ENCODE measurements around the gene HAPSTR1. TPM values are rescaled to one million over a fixed set of nuclear protein-coding genes. Genes with fewer than 3 reads are reported as not detected.

Gene HAPSTR1
- total and polyA plus RNA-seq, 2 of the 13 experiments (the other 11 are each of a cell fraction or from before 2014, with no cell fraction given), result 25.2 to 83.2 TPM

- in situ Hi-C loops (cut with HindIII; ENCODE audit: extremely low pct_ligation_motif_present, low pct_unique_long_range_greater_than_20kb), result no loop called here
- Histone ChIP-seq H3K27me3 (ENCODE audit: control insufficient read depth in 1 of 2, insufficient read depth in 2 of 2, low read length in 2 of 2) (peaks cover 0 to 13% of the 10 kb centered on the region in 2 experiments; a peak in 4 of 5 replicates), H3K4me1 (ENCODE audit: insufficient read depth, low read length) (peaks cover 33% of the 10 kb centered on the region), H4K20me1 (ENCODE audit: insufficient read depth, low read length) (no peaks in the 10 kb centered on the region), H3K9ac (ENCODE audit: insufficient read depth, low read depth, low read length) (no peak overlapping the region), H3K79me2 (ENCODE audit: insufficient read depth, low read length) (no peaks in the 10 kb centered on the region), H2AFZ (ENCODE audit: low read length) (no peak overlapping the region), H3K4me2 (ENCODE audit: low read depth, low read length) (no peak overlapping the region), H3K4me3 (replicated peaks in 1 of 3; ENCODE audit: insufficient read depth in 1 of 3, low read depth in 2 of 3, low read length in 3 of 3) (no peak overlapping the region), H3K9me3 (ENCODE audit: low read length) (no peaks in the 10 kb centered on the region), H3K27ac (ENCODE audit: extremely low read length, insufficient read depth, low read length) (no peak overlapping the region), H3K36me3 (replicated peaks in 1 of 2; ENCODE audit: control insufficient read depth in 1 of 2, insufficient read depth in 2 of 2, low read length in 2 of 2) (no peaks in the 10 kb centered on the region)
- ChIA-PET CTCF (ENCODE audit: low intra/inter-chr PET ratio, low total read pairs) (no interaction called here), POLR2A (interaction anchor here (1.0 kb wide), 1 partner anchor 37 kb away, joined by 3 read pairs; the partner anchor contains the start of gene HAPSTR1)
- TF ChIP-seq USF2 (IDR thresholded peaks at IDR 0.05; ENCODE audit: low read depth, low read length), result no peak
- TF ChIP-seq USF2 (CRISPR knock-in tag; IDR thresholded peaks at IDR 0.05; ENCODE audit: borderline replicate concordance), result peak; percentile 37; the same call in 1 of the 2 replicates
- TF ChIP-seq ZSCAN5A (CRISPR knock-in tag; IDR thresholded peaks at IDR 0.05; ENCODE audit: borderline replicate concordance), result no peak
- no peak for TF ChIP-seq ZNF646 (CRISPR knock-in tag; IDR thresholded peaks at IDR 0.05)
- BruUV-seq (replicated peaks), result no TSS peak
- FAIRE-seq, result no peak
- intact Hi-C loops (cut with micrococcal nuclease; ENCODE audit: unreplicated experiment), result no loop called here
- WGBS (ENCODE audit: low lambda C conversion rate), result 27% methylated on average over 4 of the region's 4 CpGs
- DNase-seq (ENCODE audit: low spot score), result no peak
- no peak for ATAC-seq
Measured at GRCh38 chr16:9054460-9054859, 37.0 kb upstream of the HAPSTR1 start.
